ENCODE data around the gene MRPL40. TPM values are rescaled to one million over a fixed set of nuclear protein-coding genes. Genes with fewer than 3 reads are reported as not detected.

MRPL40 gene
- total and polyA plus RNA-seq, 2 of the 13 experiments (the other 11 are each of a cell fraction or from before 2014, with no cell fraction given) = 42.7 to 79.7 TPM

DNA sequence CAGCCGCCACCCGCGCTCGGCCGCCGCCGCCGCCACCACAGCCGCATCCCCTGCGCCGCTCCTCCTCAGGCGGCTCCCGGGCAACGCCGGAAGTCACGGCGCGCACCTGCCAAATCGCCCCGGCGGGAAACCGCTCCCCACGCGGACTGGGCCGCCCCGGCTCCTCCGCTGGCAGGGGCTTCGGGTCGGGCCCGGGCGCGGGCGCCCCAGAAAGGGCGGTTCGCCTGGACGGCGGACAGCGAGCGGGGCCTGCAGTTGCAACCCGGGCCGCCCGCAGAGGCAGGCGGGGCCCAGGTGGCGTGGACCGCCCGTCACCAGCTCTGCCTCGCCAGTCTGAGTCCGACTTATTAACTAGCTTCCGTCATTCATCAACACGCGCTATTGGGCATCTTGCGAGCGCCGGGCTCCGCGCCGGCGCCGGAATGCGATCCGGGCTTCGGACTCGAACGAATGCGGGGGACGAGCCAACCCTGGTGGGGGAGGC is 654 bp upstream of the MRPL40 start, which contains the start of gene HIRA (continued):
- peak; percentile 69; the same call in 1 of the 2 replicates for TF ChIP-seq ZNF841 (CRISPR knock-in tag; IDR thresholded peaks at IDR 0.05; ENCODE audit: borderline replicate concordance)
- no peak for TF ChIP-seq SP5 (CRISPR knock-in tag; IDR thresholded peaks at IDR 0.05; ENCODE audit: borderline replicate concordance, low read depth)
- TF ChIP-seq RORA (CRISPR knock-in tag; IDR thresholded peaks at IDR 0.05) = 0 out of 2 replicates have a peak, but pooled peaks have one; percentile 62
- TF ChIP-seq, protein P1, sequence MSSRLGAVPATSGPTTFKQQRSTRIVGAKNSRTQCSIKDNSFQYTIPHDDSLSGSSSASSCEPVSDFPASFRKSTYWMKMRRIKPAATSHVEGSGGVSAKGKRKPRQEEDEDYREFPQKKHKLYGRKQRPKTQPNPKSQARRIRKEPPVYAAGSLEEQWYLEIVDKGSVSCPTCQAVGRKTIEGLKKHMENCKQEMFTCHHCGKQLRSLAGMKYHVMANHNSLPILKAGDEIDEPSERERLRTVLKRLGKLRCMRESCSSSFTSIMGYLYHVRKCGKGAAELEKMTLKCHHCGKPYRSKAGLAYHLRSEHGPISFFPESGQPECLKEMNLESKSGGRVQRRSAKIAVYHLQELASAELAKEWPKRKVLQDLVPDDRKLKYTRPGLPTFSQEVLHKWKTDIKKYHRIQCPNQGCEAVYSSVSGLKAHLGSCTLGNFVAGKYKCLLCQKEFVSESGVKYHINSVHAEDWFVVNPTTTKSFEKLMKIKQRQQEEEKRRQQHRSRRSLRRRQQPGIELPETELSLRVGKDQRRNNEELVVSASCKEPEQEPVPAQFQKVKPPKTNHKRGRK (CRISPR knock-in tag; IDR thresholded peaks at IDR 0.05) = no peak
- peak; percentile 71 for TF ChIP-seq HCFC1 (IDR thresholded peaks at IDR 0.05; ENCODE audit: low read depth, low read length)
- peak; percentile 12; the same call in 1 of the 2 replicates for TF ChIP-seq POGZ (CRISPR knock-in tag; IDR thresholded peaks at IDR 0.05)
- TF ChIP-seq, protein P2, sequence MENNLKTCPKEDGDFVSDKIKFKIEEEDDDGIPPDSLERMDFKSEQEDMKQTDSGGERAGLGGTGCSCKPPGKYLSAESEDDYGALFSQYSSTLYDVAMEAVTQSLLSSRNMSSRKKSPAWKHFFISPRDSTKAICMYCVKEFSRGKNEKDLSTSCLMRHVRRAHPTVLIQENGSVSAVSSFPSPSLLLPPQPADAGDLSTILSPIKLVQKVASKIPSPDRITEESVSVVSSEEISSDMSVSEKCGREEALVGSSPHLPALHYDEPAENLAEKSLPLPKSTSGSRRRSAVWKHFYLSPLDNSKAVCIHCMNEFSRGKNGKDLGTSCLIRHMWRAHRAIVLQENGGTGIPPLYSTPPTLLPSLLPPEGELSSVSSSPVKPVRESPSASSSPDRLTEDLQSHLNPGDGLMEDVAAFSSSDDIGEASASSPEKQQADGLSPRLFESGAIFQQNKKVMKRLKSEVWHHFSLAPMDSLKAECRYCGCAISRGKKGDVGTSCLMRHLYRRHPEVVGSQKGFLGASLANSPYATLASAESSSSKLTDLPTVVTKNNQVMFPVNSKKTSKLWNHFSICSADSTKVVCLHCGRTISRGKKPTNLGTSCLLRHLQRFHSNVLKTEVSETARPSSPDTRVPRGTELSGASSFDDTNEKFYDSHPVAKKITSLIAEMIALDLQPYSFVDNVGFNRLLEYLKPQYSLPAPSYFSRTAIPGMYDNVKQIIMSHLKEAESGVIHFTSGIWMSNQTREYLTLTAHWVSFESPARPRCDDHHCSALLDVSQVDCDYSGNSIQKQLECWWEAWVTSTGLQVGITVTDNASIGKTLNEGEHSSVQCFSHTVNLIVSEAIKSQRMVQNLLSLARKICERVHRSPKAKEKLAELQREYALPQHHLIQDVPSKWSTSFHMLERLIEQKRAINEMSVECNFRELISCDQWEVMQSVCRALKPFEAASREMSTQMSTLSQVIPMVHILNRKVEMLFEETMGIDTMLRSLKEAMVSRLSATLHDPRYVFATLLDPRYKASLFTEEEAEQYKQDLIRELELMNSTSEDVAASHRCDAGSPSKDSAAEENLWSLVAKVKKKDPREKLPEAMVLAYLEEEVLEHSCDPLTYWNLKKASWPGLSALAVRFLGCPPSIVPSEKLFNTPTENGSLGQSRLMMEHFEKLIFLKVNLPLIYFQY (CRISPR knock-in tag; IDR thresholded peaks at IDR 0.05; ENCODE audit: borderline replicate concordance) = peak; percentile 91
- peak; percentile 71 for TF ChIP-seq GABPB1 (CRISPR knock-in tag; IDR thresholded peaks at IDR 0.05)
- TF ChIP-seq ZSCAN20 (CRISPR knock-in tag; IDR thresholded peaks at IDR 0.05; ENCODE audit: borderline replicate concordance) = 0 out of 2 replicates have a peak, but pooled peaks have one; percentile 32
- TF ChIP-seq CBFB (CRISPR knock-in tag; IDR thresholded peaks at IDR 0.05) = peak; percentile 41; the same call in 1 of the 2 replicates
- peak; percentile 98 for TF ChIP-seq GABPA (IDR thresholded peaks at IDR 0.05; ENCODE audit: low read depth, low read length)
- peak; percentile 86 for TF ChIP-seq GABPA (CRISPR knock-in tag; IDR thresholded peaks at IDR 0.05; ENCODE audit: low read depth)
- TF ChIP-seq, protein P3, sequence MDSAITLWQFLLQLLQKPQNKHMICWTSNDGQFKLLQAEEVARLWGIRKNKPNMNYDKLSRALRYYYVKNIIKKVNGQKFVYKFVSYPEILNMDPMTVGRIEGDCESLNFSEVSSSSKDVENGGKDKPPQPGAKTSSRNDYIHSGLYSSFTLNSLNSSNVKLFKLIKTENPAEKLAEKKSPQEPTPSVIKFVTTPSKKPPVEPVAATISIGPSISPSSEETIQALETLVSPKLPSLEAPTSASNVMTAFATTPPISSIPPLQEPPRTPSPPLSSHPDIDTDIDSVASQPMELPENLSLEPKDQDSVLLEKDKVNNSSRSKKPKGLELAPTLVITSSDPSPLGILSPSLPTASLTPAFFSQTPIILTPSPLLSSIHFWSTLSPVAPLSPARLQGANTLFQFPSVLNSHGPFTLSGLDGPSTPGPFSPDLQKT (CRISPR knock-in tag; IDR thresholded peaks at IDR 0.05; ENCODE audit: borderline replicate concordance) = no peak
- TF ChIP-seq KMT2B (CRISPR knock-in tag; IDR thresholded peaks at IDR 0.05) = no peak
- peak; percentile 67; the same call in 1 of the 2 replicates for TF ChIP-seq ZNF777 (CRISPR knock-in tag; IDR thresholded peaks at IDR 0.05)
- no peak for TF ChIP-seq SP1 (IDR thresholded peaks at IDR 0.05)
- peak; percentile 38; the same call in 1 of the 2 replicates for TF ChIP-seq SP1 (CRISPR knock-in tag; IDR thresholded peaks at IDR 0.05)
- peak; percentile 53; the same call in 1 of the 2 replicates for TF ChIP-seq JUND (CRISPR knock-in tag; IDR thresholded peaks at IDR 0.05)
- peak; percentile 62 for TF ChIP-seq PHF20 (CRISPR knock-in tag; IDR thresholded peaks at IDR 0.05)
- TF ChIP-seq, protein P4, sequence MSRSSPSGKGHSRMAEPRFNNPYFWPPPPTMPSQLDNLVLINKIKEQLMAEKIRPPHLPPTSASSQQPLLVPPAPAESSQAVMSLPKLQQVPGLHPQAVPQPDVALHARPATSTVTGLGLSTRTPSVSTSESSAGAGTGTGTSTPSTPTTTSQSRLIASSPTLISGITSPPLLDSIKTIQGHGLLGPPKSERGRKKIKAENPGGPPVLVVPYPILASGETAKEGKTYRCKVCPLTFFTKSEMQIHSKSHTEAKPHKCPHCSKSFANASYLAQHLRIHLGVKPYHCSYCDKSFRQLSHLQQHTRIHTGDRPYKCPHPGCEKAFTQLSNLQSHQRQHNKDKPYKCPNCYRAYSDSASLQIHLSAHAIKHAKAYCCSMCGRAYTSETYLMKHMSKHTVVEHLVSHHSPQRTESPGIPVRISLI (CRISPR knock-in tag; IDR thresholded peaks at IDR 0.05; ENCODE audit: borderline replicate concordance) = no peak
- TF ChIP-seq ZFYVE20 (CRISPR knock-in tag; IDR thresholded peaks at IDR 0.05; ENCODE audit: borderline replicate concordance, low read depth) = peak; percentile 54; the same call in 1 of the 2 replicates
- peak; percentile 45; the same call in 1 of the 2 replicates for TF ChIP-seq ELF3 (CRISPR knock-in tag; IDR thresholded peaks at IDR 0.05)
- peak; percentile 83 for TF ChIP-seq YY1 (IDR thresholded peaks at IDR 0.05; ENCODE audit: insufficient read depth, insufficient replicate concordance, low read depth, low read length)
